ENCODE results near the gene RGP1. TPM values are rescaled to one million over a fixed set of nuclear protein-coding genes. Genes with fewer than 3 reads are reported as not detected.

Gene RGP1
- total RNA-seq, 2 donors from 2014 or later: 24.6 to 30.1 TPM

GRCh38 chr9:35732800-35733541, 16.1 kb upstream of the RGP1 start:
- H3K4me3 ChIP-seq (ENCODE audit: low read length): peak overlapping the region; percentile 97
- Mint-ChIP-seq H3K27ac (peak overlapping the region; percentile 97), H3K36me3 (ENCODE audit: low read depth) (peaks cover 25% of the 10 kb centered on the region), H3K9me3 (no peaks in the 10 kb centered on the region), H3K4me3 (no peak overlapping the region), H3K4me1 (peaks cover 14% of the 10 kb centered on the region), H3K27me3 (ENCODE audit: insufficient read depth) (no peaks in the 10 kb centered on the region)
- peaks cover 40% of the 10 kb centered on the region for H3K36me3 ChIP-seq (ENCODE audit: control insufficient read depth, insufficient read depth, low read length)
- no peaks in the 10 kb centered on the region for H3K27me3 ChIP-seq (ENCODE audit: control insufficient read depth, insufficient read depth, low read length, poor library complexity, severe bottlenecking)
- TF ChIP-seq CTCF (conservative IDR thresholded peaks at IDR 0.05): no peak
- no peaks in the 10 kb centered on the region for H3K9me3 ChIP-seq (ENCODE audit: control insufficient read depth, low read length)
- peak overlapping the region; percentile 82 for H3K9ac ChIP-seq (ENCODE audit: extremely low read depth, low read length, poor library complexity, severe bottlenecking)
- DNase-seq: peak; percentile 88
- WGBS, 2 experiments (ENCODE audit: insufficient coverage in 1 of 2, insufficient read length in 1 of 2): 2 to 4% methylated on average over 5 to 14 of the region's 14 CpGs
- peak overlapping the region; percentile 83 for H3K27ac ChIP-seq (ENCODE audit: low read depth, low read length)
- H3K4me1 ChIP-seq (ENCODE audit: control insufficient read depth, insufficient read depth, low read length): peaks cover 8% of the 10 kb centered on the region

GRCh38 chr9:35734096-35734495, 15.0 kb upstream of the RGP1 start:
- no peaks in the 10 kb centered on the region for H3K27me3 Mint-ChIP-seq (ENCODE audit: insufficient read depth)
- no peak overlapping the region for H3K27ac Mint-ChIP-seq
- no peak for DNase-seq
- Histone ChIP-seq H3K9me3 (ENCODE audit: control insufficient read depth, low read length) (no peaks in the 10 kb centered on the region), H3K27ac (ENCODE audit: low read depth, low read length) (no peak overlapping the region), H3K9ac (ENCODE audit: extremely low read depth, low read length, poor library complexity, severe bottlenecking) (no peak overlapping the region), H3K4me3 (ENCODE audit: low read length) (no peak overlapping the region), H3K36me3 (ENCODE audit: control insufficient read depth, insufficient read depth, low read length) (peaks cover 51% of the 10 kb centered on the region), H3K4me1 (ENCODE audit: control insufficient read depth, insufficient read depth, low read length) (peaks cover 6% of the 10 kb centered on the region), H3K27me3 (ENCODE audit: control insufficient read depth, insufficient read depth, low read length, poor library complexity, severe bottlenecking) (no peaks in the 10 kb centered on the region)
- no peaks in the 10 kb centered on the region for H3K9me3 Mint-ChIP-seq
- no peak overlapping the region for H3K4me3 Mint-ChIP-seq
- peaks cover 36% of the 10 kb centered on the region for H3K36me3 Mint-ChIP-seq (ENCODE audit: low read depth)
- no peak for TF ChIP-seq CTCF (conservative IDR thresholded peaks at IDR 0.05)
- 80 to 91% methylated on average over 1 to 3 of the region's 3 CpGs for WGBS, 2 experiments (ENCODE audit: insufficient coverage in 1 of 2, insufficient read length in 1 of 2)
- peaks cover 14% of the 10 kb centered on the region for H3K4me1 Mint-ChIP-seq

- H3K27me3 Mint-ChIP-seq (ENCODE audit: insufficient read depth): no peaks in the 10 kb centered on the region
- Histone ChIP-seq H3K27me3 (ENCODE audit: control insufficient read depth, insufficient read depth, low read length, poor library complexity, severe bottlenecking) (no peaks in the 10 kb centered on the region), H3K27ac (ENCODE audit: low read depth, low read length) (peak overlapping the region; percentile 65), H3K4me3 (ENCODE audit: low read length) (no peak overlapping the region), H3K36me3 (ENCODE audit: control insufficient read depth, insufficient read depth, low read length) (peaks cover 70% of the 10 kb centered on the region), H3K9me3 (ENCODE audit: control insufficient read depth, low read length) (no peaks in the 10 kb centered on the region), H3K4me1 (ENCODE audit: control insufficient read depth, insufficient read depth, low read length) (peaks cover 3% of the 10 kb centered on the region), H3K9ac (ENCODE audit: extremely low read depth, low read length, poor library complexity, severe bottlenecking) (no peak overlapping the region)
- no peaks in the 10 kb centered on the region for H3K9me3 Mint-ChIP-seq
- peaks cover 11% of the 10 kb centered on the region for H3K4me1 Mint-ChIP-seq
- peak; percentile 89 for TF ChIP-seq CTCF (conservative IDR thresholded peaks at IDR 0.05)
- H3K4me3 Mint-ChIP-seq: no peak overlapping the region
- peak overlapping the region; percentile 89 for H3K27ac Mint-ChIP-seq
- 47 to 72% methylated on average over 3 to 5 of the region's 5 CpGs for WGBS, 2 experiments (ENCODE audit: insufficient coverage in 1 of 2, insufficient read length in 1 of 2)
- peaks cover 54% of the 10 kb centered on the region for H3K36me3 Mint-ChIP-seq (ENCODE audit: low read depth)
- DNase-seq: peak; percentile 92
Observed at GRCh38 chr9:35736201-35736633, 12.9 kb upstream of the RGP1 start.

Data from endodermal cell (in vitro differentiated cells).